HG03135 (cell line): ENCODE results near the gene AP2B1.
"Not testable (repeated sequence)": the region's sequence is repeated elsewhere in the genome, so short reads cannot be mapped to it uniquely, and the experiment has no call there.

Experiments
- ATAC-seq: cut with Tn5 transposase; IDR thresholded peaks from one replicate; pipeline ENCODE4 v1.9.1; 2021; ENCODE audit warnings: mild to moderate bottlenecking, moderate library complexity; ENCODE audit not compliant: unreplicated experiment

AP2B1 gene

DNA sequence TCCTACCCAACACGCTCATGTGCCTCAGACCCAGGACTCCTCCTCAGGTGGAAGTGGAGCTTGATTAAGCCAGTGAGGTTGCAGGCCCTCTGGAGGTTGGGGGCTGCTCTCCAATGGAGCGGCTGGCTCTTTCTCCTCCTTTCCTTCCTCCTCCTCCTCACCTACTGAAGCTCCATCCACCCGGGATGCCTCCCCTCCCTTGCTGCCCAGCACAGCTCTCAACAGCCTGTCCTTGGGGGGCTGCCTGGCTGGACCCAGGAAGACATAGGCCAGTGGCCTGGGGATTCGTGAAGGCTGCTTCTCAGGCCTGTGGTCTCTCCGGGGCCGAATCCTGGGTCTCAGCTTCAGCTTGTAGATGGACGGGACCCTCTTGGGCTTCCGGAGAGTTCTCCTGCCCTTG lies 157.7 kb downstream of the AP2B1 start:
- ATAC-seq = no peak

DNA sequence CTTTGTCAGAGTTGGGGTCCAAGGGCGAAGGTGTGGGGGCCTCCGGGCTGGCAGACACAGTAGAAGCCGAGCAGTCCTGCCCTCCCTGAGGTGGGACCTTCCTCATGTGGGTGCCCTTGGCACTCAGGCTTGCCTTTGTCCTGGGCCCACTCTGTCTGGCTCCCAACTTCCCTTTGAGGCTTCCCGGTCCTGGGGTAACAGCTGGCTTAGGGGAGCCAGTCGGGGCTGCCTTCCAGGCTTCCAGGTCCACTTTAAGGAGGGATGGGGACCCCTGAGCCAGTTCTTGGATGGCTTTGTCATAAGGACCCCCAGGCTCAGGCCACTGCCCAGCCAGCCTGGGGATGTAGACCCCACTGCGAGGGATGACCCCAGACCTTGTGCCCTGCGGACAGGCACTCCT lies 158.1 kb downstream of the AP2B1 start:
- no peak for ATAC-seq

DNA sequence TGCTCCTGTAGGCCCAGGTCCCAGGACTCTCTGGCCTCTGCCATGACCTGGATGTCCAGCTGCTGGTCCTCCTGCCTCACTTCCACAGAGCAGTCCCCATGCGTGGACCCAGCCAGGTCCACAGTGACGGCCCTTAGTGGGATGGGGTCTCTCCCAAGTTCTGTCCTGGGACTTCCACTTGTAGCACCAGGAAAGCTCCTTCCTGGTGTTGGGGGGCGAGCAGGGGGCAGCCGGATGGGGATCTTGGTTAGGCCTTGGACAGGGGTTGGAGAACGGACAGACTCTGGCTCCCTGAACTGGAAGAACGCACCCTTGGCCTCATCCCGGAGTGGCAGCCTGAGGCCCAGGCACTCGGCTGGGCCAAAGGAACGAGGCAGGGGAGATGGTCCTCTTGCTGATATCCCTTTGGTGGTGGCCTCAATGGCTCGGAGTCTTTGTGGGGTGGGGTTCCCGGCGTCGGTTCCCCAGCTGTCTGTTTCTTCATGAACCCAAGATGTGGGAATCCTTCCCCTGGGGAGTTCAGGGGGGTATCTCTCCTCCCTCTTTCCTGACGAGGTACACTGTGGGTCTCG lies 158.7 kb downstream of the AP2B1 start:
- no peak for ATAC-seq

DNA sequence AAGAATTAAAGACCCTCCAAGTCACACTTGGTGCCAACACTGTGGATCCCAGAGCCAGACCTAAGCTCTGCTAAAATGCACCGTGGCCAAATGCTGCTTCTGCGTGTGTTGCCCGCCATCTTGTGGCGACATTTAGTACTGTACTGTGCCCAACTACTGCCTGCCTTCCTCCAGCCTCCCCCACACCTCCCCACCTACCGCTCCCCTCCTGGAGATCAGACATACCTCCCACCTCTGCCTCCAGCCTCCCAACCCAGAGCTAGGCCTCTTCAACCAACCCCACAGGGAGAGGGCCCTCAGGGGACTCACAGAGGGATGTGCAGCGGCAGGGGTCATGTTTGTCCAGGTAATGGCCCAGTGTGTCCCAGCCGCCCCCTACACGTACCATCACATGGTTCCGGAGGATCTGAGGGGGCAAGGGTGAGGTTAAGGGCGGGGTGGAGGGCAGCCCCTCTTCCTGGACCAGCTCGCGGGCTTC lies 160.5 kb downstream of the AP2B1 start:
- ATAC-seq = no peak

DNA sequence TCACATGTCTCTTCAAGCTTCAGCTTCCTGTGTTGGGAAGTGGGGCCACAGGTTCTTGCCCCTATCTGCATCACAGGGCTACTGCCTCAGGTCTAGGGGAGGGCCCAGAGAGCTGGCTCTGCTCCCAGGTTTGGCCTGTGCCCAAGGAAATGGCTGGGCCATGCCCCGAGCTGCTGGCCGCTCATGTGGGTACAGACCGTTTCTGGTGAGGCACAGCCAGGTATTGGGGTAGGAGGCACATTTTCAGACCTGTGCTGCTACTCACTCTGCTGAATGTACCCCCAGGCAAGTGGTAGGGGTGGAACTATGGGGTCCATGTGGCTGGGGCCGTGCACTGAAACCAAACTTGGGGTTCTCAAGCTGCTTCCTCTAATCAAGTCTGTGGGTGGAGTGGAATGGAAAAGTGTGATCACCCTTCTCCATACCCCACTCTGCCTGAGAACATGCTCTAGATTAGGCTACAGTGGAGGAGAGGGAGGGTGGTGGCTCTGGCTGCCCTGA lies 161.3 kb downstream of the AP2B1 start:
- ATAC-seq = no peak

DNA sequence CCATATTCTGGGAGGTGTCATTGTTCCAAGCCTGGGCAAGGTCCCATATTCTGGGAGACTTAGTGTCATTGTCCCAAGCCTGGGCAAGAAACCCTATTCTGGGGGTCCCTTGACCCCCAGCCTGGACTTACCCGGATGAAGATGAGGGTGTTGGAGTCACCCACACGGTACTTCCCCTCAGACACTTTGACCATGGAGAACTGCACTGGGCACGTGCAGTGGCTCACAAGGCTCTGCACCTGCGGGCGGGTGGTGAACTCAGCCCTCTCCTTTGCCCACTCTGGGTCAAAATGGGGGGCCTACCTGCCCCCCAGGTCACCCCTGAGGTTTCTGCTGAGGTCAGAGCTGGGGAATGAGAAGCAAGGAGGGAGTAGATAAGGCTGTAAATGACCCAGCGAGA lies 161.9 kb downstream of the AP2B1 start:
- no peak for ATAC-seq

DNA sequence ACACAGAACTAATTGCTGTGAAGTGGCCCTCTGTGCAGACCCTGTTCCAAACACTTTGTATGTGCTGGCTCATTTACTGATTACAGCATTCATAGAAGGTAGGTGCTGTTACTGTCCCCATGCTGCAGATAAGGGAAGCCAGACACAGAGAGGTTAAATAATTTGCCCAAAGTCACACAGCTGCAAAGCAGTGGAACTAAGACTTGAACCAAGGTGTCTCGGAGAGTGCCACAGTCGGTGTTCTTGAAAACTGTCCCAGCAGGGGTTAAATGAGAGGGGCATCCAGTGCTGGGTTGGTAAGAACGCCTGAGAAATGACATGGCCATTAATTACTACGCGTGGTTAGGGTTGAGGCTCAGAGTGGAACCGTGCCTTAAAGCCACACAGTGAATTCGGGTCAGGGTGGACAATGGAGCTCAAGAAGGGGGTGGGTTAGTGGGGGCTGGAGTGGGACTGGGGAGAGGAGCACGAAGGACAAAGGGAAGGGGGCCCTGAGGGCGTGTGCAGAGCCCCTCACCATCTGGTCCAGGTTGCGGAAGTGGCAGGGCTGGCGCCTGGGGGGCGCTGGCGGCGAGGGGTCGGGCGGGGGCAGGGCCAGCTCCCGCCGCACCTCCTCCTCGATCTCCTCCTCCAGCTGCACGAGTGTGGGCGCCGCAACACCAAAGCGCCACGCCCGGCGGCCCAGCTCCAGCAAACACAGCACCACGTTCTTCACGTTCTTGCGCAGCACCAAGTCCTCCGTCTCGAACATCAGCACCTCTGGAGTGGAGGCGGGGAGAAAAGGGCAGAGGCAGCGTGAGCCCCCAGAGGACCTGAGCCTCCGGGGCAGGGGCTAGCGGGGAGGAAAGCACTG lies 162.7 kb downstream of the AP2B1 start:
- no peak for ATAC-seq

DNA sequence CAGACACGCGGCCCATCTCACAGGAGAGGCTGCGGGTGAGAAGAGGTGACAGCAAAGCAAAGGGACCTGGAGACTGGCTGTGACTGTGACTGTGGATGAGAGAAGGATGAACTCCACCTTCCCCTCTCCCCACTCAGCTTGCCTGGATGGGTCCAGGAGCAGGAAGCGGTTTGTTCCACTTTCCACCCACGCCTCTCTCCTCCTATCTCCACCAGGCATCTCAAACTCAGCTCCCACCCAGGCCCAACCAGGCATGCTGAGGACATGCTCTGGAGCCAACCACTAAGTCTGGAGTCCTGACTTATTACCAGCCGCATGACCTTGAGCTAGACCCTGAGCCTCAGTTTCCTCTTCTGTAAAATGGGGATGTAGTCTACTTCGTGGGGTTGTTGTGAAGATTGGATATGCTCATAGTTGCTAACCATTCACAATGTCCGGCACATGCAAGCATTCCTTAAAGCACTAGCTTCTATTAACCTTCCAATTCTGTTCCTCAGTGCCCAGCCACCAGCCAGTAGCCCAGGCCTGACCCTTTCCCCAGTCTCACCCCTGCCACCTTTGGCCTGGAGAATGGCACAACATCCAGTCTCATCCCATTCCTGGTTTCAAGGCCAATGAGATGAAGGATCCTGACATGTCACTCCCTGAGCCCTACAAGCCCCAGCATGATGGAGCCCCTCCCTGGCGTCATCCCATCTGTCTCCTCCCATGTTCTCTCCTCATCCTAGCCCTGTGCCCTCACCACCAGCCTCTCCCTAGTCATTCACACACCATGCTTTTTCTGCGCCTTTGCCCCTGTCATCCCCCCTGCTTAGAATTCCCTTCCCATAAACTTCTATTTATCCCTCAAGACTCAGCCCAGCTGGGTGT lies 163.6 kb downstream of the AP2B1 start:
- no peak for ATAC-seq

DNA sequence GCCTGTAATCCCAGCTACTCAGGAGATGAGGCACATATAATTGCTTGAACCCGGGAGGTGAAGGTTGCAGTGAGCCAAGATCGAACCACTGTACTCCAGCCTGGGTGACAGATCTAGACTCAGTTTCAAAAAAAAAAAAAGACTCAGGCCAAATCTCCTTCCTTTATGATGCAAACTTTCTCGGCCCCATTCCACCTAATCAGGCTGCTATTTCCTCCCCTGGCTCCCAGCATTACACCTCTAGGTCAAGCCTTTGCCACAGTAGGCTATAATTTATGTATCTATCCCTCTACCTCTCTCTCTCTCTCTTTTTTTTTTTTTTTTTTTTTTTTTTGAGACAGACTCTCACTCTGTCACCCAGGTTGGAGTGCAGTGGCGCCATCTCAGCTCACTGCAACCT lies 164.4 kb downstream of the AP2B1 start:
- ATAC-seq = not testable (repeated sequence)

DNA sequence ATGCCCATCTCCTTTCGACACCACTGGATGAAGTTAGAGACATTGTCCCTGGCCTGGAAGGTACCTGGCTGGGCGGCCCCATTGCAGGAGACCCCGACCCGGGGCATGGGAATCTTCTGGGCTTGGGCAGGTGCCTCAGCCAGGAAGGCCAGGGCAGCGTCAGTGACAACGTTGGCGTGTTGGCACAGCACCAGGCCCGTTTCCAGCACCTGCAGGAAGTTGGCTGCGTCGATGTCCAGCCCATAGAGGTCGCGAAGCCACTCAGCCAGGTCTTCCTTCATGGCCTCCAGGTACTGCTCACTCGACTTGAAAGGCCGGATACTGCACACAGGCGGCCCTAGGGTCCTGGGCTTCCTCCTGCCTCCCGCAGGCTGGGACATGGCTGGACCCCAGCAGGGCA lies 165.3 kb downstream of the AP2B1 start:
- no peak for ATAC-seq

DNA sequence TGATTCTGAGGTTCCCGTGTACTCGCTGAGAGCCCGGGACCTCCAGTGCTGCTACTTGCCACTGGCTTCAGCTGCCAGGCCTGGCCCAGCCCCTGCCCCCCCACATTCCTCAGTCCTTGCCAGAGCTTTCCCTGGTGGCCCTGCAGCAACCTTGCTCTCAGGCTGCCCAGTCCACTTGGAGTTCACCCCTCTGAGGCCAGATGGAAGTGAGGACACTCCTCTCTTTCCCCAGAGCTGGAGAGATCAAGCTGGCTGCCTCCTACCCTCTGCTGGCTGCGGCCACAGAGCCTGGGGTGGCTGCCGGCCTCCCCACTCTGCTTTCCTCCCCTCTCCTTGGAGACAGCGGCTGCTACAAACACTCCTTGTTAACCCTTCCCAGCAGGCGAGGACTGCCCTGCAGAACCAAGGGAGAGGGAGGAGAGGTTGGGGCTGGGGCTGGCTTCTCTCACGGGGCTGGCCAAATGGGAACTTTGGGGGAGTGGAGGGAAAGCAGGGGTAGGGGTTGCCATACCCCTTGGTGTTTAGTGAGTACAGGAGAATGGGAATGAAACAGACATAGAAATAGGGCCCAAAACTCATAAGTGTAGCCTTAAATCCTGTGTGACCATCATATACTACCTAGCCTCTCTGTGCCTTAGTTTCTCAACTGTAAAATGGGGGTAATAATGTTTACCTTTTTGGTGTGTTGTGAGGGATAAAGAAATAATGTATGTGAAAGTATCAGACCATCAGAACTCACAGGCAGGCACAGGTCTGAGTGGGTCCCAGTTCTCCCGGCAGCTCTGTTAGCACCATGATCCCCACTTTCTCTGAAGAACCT lies 166.0 kb downstream of the AP2B1 start, which contains the start of gene GAS2L2:
Gene GAS2L2 (minus strand): TSS at position 295 of the 820 bp plus-strand sequence. CDS start 389 bp downstream, outside the sequence.
- ATAC-seq = no peak

DNA sequence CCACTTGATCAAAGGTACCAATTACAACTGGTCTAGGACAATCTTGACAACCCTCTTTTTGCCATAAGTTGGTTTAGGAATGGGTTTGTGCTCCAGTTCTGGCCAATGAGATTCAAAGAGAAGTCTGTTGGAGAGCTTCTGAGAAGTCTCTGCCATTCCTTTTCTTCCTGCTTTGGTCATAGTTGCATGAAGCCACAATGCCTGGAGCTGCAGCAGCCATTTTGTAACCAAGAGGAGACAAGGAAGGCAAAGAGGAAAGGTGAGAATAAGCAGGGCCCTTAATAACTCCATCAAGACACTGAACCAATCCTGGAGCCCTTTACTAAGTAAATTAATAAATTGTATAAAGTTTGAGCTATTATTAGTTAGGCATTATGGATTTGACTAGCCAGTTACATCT lies 170.1 kb downstream of the AP2B1 start:
- ATAC-seq = no peak

DNA sequence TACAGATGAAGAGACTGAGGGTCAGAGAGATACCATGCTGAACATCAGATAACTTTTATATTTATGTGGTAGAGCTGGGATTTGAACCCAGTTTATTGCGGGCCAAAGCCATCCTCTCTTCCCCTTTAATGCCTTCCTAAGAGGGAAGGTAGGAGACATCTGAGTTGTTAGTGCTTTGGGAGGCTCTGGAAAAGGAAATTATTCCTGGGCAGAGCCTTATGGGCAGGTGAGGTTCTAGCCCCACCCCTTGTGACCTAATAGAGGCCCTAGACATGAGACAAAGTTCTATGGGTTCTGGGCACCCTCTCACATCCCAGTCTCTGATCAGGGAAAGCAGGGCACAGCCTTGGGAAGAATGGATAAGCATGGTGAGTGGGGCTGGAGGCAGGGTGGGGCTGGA lies 173.5 kb downstream of the AP2B1 start, which contains the start of gene C17orf50:
Gene C17orf50 (plus strand): TSS at position 301 of the 400 bp plus-strand sequence. CDS start 55 bp downstream, at position 356.
- no peak for ATAC-seq

DNA sequence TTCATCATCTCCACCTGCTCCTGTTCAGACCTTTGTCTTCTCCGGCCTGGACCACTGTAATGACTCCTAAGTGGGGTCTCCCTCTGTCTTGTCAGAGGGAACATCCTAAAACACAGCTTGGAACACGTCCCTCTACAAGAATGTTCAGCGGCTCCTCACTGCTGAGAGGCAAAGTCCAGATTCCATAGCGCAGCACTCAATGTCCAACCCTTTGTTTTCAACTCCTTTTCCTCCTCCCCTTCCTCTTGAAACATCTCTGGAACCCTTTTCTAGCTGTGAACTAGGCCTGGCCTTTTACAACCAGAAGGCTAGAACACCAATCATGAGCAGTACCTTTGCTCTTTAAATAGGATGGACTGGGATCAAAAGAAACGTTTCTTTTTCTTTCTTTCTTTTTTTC lies 174.5 kb downstream of the AP2B1 start:
- ATAC-seq = no peak

DNA sequence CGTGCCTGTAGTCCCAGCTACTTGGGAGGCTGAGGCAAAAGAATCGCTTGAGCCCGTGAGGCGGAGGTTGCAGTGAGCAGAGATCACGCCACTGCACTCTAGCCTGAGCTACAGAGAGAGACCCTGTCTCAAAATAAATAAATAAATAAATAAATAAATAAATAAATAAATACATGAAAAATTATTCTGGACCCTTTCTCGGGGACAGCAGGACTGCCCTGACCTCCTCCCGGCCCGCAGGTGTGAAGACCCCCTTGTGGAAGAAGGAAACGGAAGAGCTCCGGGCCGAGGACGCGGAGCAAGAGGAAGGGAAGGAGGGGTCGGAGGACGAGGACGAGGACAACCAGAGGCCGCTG lies 176.6 kb downstream of the AP2B1 start:
- ATAC-seq = no peak

DNA sequence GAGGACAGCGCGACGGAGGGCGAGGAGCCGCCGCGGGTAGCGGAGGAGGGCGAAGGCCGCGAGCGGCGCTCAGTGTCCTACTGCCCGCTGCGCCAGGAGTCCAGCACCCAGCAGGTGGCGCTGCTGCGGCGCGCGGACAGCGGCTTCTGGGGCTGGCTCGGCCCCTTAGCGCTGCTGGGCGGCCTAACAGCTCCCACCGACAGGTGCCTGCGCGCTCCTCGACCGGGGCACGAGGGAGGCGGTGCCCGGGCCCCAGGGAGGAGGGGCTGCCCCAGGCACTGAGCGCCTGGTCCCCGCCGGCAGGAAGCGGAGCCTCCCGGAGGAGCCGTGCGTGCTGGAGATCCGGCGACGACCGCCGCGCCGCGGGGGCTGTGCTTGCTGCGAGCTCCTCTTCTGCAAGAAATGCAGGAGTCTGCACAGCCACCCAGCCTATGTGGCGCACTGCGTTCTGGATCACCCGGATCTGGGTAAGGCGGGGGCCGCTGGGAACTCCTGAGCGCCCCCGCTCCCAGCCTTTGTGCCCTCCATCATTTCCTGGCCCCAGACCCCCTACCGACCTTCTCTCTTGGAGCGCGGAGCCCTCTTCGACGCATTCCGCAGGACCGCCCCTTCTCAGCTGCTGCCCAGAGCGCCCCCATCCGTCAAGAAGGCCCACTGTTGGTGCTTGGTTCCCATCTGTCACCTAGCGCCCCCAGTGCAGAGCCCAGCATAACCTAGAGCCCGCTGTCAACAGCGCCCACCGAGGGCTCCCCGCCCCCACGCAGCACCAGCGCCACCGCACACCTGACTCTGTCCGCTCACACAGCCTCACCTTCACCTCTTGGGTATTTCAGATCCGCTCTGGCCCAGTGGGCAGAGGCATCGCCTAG lies 177.2 kb downstream of the AP2B1 start:
- ATAC-seq = peak; percentile 85

DNA sequence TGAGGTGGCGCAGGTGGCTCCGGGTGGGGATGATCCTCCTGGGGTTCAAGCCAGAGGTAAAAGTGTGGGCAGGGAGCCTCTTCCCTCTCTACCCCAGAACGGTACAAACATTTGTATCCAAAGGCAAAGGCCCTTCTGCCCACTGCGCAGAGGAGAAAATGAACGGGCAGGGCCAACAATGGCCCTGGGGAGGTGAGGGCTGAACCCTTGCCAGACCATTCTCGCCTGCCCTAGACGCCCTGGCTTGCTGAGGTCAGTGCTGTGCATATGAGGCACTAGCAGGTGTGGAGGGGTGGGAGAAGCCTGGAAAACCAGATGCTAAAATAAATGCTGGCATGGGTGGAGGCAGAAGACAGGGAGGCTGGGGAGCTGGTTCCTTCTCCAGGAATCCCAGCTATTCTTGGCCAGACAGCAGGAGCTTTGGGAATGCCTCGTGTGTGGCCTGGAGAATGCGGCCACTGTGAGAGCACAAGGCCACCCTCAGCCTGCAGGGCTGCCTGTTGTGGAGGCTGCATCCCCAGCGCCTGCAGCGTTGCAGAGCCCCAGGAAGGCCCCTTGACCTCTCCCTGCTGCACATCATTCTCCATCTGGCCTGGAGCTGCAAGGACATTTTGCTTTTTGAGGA lies 178.1 kb downstream of the AP2B1 start:
- ATAC-seq = no peak

DNA sequence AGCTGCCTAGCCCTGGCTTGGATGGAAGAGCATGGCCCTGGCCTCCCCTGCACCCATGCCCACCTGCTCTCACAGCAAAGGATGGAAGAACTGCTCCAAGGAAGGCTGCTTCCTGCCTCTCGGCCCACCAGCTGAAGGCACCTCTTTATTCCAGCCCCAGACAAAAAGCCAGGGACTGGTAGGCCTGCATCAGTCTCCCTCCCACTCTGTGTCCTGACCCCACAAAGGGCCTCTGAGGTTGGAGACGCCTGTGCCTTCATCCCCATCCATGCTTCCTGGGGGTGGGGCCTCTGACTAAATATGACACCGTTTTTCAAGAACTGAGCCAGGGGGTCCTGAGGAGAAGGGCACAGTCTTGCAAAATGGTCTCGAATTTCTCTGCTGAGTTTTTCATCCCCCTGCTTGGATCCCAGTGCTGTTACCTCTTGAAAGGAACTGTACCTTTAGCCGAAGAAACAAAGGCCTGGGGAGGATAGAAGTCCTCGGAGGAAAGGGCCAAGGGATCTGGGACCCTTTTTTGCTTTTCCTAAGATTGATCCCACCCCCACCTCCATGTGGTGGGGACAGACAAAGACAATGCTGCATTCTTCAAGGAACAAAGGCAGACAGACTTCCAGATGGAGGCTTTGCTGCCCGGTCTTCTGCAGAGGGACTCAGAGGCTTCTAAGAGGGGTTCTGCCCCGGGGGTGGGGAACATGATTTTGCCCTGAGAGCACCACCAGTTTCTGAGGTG lies 178.8 kb downstream of the AP2B1 start:
- no peak for ATAC-seq
